ENCODE results near the gene LYPD5.

Gene LYPD5

GRCh38 chr19:43752287-43752875 lies 49.9 kb downstream of the LYPD5 start:
- no peak for DNase-seq (ENCODE audit: low read depth, low spot score)

- DNase-seq (ENCODE audit: low read depth, low spot score): no peak
Observed at GRCh38 chr19:43751466-43752220, 50.6 kb downstream of the LYPD5 start.

- no peak for DNase-seq (ENCODE audit: low read depth, low spot score)
Observed at GRCh38 chr19:43749898-43750297, 52.3 kb downstream of the LYPD5 start.

GRCh38 chr19:43749152-43749551 lies 53.1 kb downstream of the LYPD5 start:
- no peak for DNase-seq (ENCODE audit: low read depth, low spot score)

- no peak for DNase-seq (ENCODE audit: low read depth, low spot score)
Observed at GRCh38 chr19:43748685-43749084, 53.6 kb downstream of the LYPD5 start.

- no peak for DNase-seq (ENCODE audit: low read depth, low spot score)
Observed at GRCh38 chr19:43748205-43748594, 54.0 kb downstream of the LYPD5 start.

GRCh38 chr19:43747557-43748204 lies 54.6 kb downstream of the LYPD5 start:
- no peak for DNase-seq (ENCODE audit: low read depth, low spot score)

Measured in brain pericyte (primary cell).